Hepatocyte (in vitro differentiated cells): ENCODE measurements around the gene EYA3. TPM values are rescaled to one million over a fixed set of nuclear protein-coding genes. Genes with fewer than 3 reads are reported as not detected.
A peak's percentile ranks its signal among the peaks of the same experiment; 100 is the strongest.
"Not testable (repeated sequence)": the region's sequence is repeated elsewhere in the genome, so short reads cannot be mapped to it uniquely, and the experiment has no call there.

Source experiments
- DNase-seq: peaks from one replicate; pipeline ENCODE4 v3.0.0-alpha.2; 2016; ENCODE audit warnings: low spot score
- H2AFZ ChIP-seq: fragments of 200-600 bp; sonication (generic); 2 replicates; pipeline ENCODE4 v1.6.0; 2016; ENCODE audit warnings: antibody characterized with exemption, mild to moderate bottlenecking
- H3K27ac ChIP-seq: fragments of 200-600 bp; sonication (generic); 2 replicates; pipeline ENCODE4 v1.5.1; 2016; ENCODE audit warnings: mild to moderate bottlenecking
- H3K27me3 ChIP-seq: fragments of 200-600 bp; sonication (generic); 2 replicates; pipeline ENCODE4 v1.6.1; 2016
- H3K36me3 ChIP-seq: fragments of 200-600 bp; sonication (generic); replicated peaks from 2 replicates; pipeline ENCODE4 v1.5.1; 2016; ENCODE audit warnings: low read depth; ENCODE audit not compliant: insufficient read depth
- H3K4me1 ChIP-seq: fragments of 200-600 bp; sonication (generic); 2 replicates; pipeline ENCODE4 v1.5.1; 2016; ENCODE audit warnings: mild to moderate bottlenecking, moderate library complexity; ENCODE audit not compliant: insufficient read depth
- H3K4me2 ChIP-seq: fragments of 200-600 bp; sonication (generic); 2 replicates; pipeline ENCODE4 v1.6.0; 2016
- H3K4me3 ChIP-seq: fragments of 200-600 bp; sonication (generic); 2 replicates; pipeline ENCODE4 v1.5.1; 2016; ENCODE audit warnings: mild to moderate bottlenecking
- H3K79me2 ChIP-seq: fragments of 200-600 bp; sonication (generic); 2 replicates; pipeline ENCODE4 v1.6.0; 2017; ENCODE audit warnings: mild to moderate bottlenecking
- H3K9me2 ChIP-seq: fragments of 200-600 bp; sonication (generic); replicated peaks from 2 replicates; pipeline ENCODE4 v1.6.0; 2017; ENCODE audit warnings: mild to moderate bottlenecking; ENCODE audit not compliant: insufficient read depth
- H3K9me3 ChIP-seq: fragments of 200-600 bp; sonication (generic); 2 replicates; pipeline ENCODE4 v1.5.1; 2016; ENCODE audit warnings: low read depth, mild to moderate bottlenecking
- H4K20me1 ChIP-seq: fragments of 200-600 bp; sonication (generic); 2 replicates; pipeline ENCODE4 v1.6.0; 2016; ENCODE audit warnings: mild to moderate bottlenecking; ENCODE audit not compliant: insufficient read depth, poor library complexity, severe bottlenecking
- EZH2 ChIP-seq: fragments of 200-600 bp; sonication (generic); IDR thresholded peaks from 2 replicates; pipeline ENCODE4 v1.6.1; 2016; ENCODE audit warnings: antibody characterized with exemption, mild to moderate bottlenecking, borderline replicate concordance
- EZH2phosphoT487 ChIP-seq: fragments of 200-600 bp; sonication (generic); IDR thresholded peaks from one replicate; pipeline ENCODE4 v1.6.1; 2018; ENCODE audit warnings: antibody characterized with exemption, mild to moderate bottlenecking, low read depth, moderate library complexity; ENCODE audit not compliant: unreplicated experiment, severe bottlenecking
- WGBS: methylation state at CpG from one replicate; pipeline ENCODE4 v1.1.6; 2016; ENCODE audit warnings: low lambda C conversion rate; ENCODE audit errors: missing lambda C conversion rate; 5-methylcytosine and 5-hydroxymethylcytosine counted together
- polyA plus RNA-seq: library from polyadenylated mRNA; unstranded; fragments of >200 nt; fragmentation: Nextera tagmentation; extraction: Ambion mirVana; gene quantifications from 2 replicates; pipeline ENCODE4 v1.2.1, GENCODE V29; 2016
- total RNA-seq: library from RNA; depleted of rRNA; stranded (reverse); fragments of >200 nt; gene quantifications from 2 replicates; pipeline ENCODE4 v1.2.3, GENCODE V29; 2014
- TF ChIP-seq, protein P1 (sequence below): fragments of 200-600 bp; sonication (generic); IDR thresholded peaks from 2 replicates; pipeline ENCODE4 v1.5.1; 2016; ENCODE audit warnings: antibody characterized with exemption, mild to moderate bottlenecking; ENCODE audit not compliant: poor library complexity

Gene EYA3
- total and polyA plus RNA-seq, 2 experiments from 2014 or later, result 4.2 to 19.9 TPM

DNA sequence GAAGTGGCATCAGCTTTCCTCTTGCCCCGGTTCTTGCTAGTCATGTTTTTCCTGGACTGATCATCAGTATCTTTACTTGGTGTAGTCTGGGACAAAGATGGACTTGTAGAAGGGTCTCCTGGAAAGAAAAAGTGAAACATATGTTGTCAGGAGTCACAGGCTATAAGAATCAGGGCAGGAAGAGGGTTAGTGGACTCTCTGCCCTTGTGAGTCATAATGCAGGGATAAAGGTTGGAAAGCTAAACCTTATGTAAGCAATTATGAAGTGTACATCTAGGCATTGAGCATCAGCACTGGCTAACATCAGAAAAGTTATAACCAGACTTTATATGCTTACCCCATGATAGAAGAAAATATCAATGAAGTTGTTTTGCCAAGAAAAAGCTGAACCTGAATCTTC, 77.4 kb downstream of the EYA3 start:
- WGBS, result 89% methylated on average over 1 of the region's 1 CpG
- Histone ChIP-seq H2AFZ (no peak overlapping the region), H3K79me2 (no peaks in the 10 kb centered on the region), H4K20me1 (peaks cover under 1% of the 10 kb centered on the region), H3K4me2 (no peak overlapping the region), H3K27ac (peak overlapping the region; percentile 39), H3K36me3 (no peaks in the 10 kb centered on the region), H3K4me3 (no peak overlapping the region), H3K9me2 (no peaks in the 10 kb centered on the region), H3K27me3 (no peaks in the 10 kb centered on the region), H3K9me3 (no peaks in the 10 kb centered on the region), H3K4me1 (peaks cover 4% of the 10 kb centered on the region)
- TF ChIP-seq EZH2 (no peak), EZH2phosphoT487 (no peak)
- TF ChIP-seq, protein P1, sequence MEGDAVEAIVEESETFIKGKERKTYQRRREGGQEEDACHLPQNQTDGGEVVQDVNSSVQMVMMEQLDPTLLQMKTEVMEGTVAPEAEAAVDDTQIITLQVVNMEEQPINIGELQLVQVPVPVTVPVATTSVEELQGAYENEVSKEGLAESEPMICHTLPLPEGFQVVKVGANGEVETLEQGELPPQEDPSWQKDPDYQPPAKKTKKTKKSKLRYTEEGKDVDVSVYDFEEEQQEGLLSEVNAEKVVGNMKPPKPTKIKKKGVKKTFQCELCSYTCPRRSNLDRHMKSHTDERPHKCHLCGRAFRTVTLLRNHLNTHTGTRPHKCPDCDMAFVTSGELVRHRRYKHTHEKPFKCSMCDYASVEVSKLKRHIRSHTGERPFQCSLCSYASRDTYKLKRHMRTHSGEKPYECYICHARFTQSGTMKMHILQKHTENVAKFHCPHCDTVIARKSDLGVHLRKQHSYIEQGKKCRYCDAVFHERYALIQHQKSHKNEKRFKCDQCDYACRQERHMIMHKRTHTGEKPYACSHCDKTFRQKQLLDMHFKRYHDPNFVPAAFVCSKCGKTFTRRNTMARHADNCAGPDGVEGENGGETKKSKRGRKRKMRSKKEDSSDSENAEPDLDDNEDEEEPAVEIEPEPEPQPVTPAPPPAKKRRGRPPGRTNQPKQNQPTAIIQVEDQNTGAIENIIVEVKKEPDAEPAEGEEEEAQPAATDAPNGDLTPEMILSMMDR, result no peak
- peak; percentile 23 for DNase-seq

DNA sequence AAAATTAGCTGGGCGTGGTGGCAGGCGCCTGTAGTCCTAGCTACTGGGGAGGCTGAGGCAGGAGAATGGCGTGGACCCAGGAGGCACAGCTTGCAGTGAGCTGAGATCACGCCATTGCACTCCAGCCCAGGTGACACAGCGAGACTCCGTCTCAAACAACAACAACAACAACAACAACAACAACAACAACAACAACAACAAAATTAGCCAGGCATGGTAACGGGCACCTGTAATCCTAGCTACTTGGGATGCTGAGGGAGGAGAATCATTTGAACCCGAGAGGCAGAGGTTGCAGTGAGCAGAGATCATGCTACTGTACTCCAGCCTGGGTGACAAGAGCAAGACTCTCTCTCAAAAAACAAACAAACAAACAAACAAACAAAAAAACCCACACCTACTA, 85.3 kb downstream of the EYA3 start:
- not testable (repeated sequence) for H3K9me3 ChIP-seq, H3K4me3 ChIP-seq, H3K27me3 ChIP-seq, H4K20me1 ChIP-seq, H3K9me2 ChIP-seq, H3K36me3 ChIP-seq, H3K27ac ChIP-seq, DNase-seq, H3K4me1 ChIP-seq, H3K79me2 ChIP-seq, H3K4me2 ChIP-seq, H2AFZ ChIP-seq
- WGBS, result 100% methylated on average over 8 of the region's 8 CpGs

DNA sequence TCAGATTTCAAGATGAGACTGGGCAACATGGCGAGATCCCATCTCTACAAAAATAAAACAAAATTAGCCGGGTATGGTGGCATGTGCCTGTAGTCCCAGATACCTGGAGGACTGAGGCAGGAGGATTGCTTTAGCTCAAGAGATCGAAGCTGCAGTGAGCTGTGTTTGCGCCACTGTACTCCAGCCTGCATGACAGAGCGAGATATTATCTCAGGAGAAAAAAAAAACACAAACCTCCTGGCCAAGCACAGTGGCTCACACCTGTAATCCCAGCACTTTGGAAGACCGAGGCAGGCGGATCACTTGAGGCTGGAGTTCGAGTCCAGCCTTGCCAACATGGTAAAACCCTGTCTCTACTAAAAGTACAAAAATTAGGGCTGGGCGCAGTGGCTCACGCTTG, 85.8 kb downstream of the EYA3 start:
- Histone ChIP-seq H3K79me2 (no peaks in the 10 kb centered on the region), H3K27ac (no peak overlapping the region), H3K4me2 (no peak overlapping the region), H3K27me3 (no peaks in the 10 kb centered on the region), H3K4me1 (no peaks in the 10 kb centered on the region), H2AFZ (no peak overlapping the region), H4K20me1 (peaks cover 2% of the 10 kb centered on the region), H3K9me3 (no peaks in the 10 kb centered on the region), H3K4me3 (no peak overlapping the region), H3K9me2 (no peaks in the 10 kb centered on the region), H3K36me3 (no peaks in the 10 kb centered on the region)
- WGBS, result 98% methylated on average over 10 of the region's 10 CpGs
- no peak for DNase-seq
- TF ChIP-seq EZH2 (no peak), EZH2phosphoT487 (no peak)
- TF ChIP-seq, protein P1, result no peak

DNA sequence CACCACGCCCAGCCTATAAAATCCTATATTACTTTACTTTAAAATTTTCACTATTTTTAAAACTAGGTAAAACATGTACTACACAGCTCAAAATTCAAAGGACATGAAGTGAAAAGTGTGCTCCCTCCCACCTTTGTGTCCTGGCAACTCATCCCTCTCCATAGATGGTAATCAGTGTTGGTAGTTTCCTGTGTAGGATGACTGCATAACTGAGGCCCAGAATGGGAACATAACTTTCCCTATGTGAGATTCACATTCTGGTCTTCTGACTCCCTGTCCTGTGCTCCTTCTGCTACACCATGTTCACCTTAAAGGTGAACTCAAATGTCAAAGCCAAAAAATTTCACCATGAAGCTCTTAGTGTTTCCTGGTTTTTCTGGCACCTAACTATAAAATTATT, 89.4 kb downstream of the EYA3 start:
- WGBS, result 88% methylated on average over 1 of the region's 1 CpG
- H3K36me3 ChIP-seq, result no peaks in the 10 kb centered on the region
- TF ChIP-seq, protein P1, result no peak
- TF ChIP-seq EZH2 (no peak), EZH2phosphoT487 (no peak)
- no peaks in the 10 kb centered on the region for H3K79me2 ChIP-seq
- H4K20me1 ChIP-seq, result no peaks in the 10 kb centered on the region
- no peaks in the 10 kb centered on the region for H3K4me1 ChIP-seq
- no peak overlapping the region for H2AFZ ChIP-seq
- no peaks in the 10 kb centered on the region for H3K27me3 ChIP-seq
- no peaks in the 10 kb centered on the region for H3K9me3 ChIP-seq
- no peaks in the 10 kb centered on the region for H3K9me2 ChIP-seq
- no peak overlapping the region for H3K4me3 ChIP-seq
- no peak overlapping the region for H3K27ac ChIP-seq
- DNase-seq, result no peak
- no peak overlapping the region for H3K4me2 ChIP-seq

DNA sequence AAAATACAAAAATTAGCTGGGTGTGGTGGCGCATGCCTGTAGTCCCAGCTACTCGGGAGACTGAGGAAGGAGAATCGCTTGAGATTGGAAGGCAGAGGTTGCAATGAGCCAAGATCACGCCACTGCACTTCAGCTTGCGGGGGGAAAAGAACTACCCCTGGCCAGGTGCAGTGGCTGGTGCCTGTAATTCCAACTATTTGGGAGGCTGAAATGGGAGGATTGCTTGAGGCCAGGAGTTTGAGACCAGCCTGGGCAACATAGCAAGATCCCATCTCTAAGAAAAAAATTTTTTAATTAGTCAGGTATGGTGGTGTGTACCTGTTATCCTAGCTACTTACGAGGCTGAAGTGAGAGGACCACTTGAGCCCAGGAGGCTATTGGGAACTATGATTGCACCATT, 93.9 kb downstream of the EYA3 start:
- not testable (repeated sequence) for H3K27ac ChIP-seq, H3K9me3 ChIP-seq, H3K4me3 ChIP-seq, H3K79me2 ChIP-seq, H3K36me3 ChIP-seq, H3K4me2 ChIP-seq, H3K4me1 ChIP-seq, DNase-seq, H3K27me3 ChIP-seq, H3K9me2 ChIP-seq, H2AFZ ChIP-seq, H4K20me1 ChIP-seq
- WGBS, result 96% methylated on average over 6 of the region's 6 CpGs
